GOT3 (cell line): ENCODE data around the gene FREY1.
"Not testable (repeated sequence)": the region's sequence is repeated elsewhere in the genome, so short reads cannot be mapped to it uniquely, and the experiment has no call there.

ENCODE experiments used
- DNase-seq: peaks from one replicate; lab custom pipeline; 2025; ENCODE audit warnings: mixed read lengths; lab: John Stamatoyannopoulos, UW

Gene FREY1

DNA sequence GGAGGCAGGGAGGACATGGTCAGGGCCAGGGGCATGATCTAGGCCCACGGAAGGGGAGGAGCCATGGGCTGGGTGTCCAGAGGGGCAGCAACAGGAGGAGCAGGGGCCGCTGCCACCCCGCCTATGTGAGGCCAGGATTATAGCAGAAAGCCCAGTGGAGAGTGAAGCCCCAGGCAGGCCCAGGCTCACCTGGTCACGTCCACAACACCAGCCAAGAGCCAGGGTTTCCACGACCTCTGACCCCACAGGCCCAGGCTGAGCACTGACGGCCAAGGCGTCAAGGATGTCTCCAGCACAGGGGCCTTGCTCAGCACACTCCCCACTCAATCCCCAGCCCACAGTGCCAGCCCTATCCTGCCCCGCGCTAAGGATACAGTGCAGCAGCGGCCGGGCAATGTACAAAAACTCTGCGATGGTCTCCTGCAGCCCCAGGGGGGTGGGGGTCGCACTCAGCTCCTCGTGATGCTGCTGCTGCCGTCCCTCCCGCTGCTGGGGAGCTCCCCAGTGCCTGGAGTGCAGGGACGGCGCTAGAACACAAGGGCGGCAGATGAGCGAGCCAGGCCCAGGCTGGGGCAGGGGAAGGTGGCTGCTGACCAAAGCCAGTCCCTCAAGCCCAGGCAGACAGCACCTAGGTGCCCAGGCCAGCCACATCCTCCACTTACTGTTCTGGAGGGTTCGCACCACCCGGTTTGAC, 7.0 kb upstream of the FREY1 start:
- no peak for DNase-seq

- DNase-seq = no peak
Observed at GRCh38 chr11:45913514-45913913, 6.4 kb upstream of the FREY1 start.

DNA sequence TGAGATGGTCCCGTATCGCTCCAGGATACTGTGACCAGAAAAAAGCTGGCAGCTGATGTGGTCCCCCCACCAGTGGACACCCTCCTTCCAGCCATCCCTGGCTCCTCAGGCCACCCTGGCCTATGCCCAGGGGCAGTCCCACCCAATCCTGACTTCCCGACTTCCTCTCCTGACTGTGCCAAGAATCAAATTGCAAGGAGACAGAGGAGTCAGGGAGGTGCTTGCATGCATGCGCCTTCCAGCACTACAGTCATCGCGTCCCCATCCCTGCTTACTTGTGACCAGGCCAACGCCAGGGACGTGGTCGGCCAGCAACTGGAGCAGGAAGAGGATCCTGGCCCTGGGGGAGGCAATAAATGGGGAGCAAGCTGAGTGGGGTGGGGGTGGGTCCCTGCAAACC, 3.6 kb upstream of the FREY1 start:
- no peak for DNase-seq

GRCh38 chr11:45909594-45910475, 2.8 kb upstream of the FREY1 start:
- no peak for DNase-seq

DNA sequence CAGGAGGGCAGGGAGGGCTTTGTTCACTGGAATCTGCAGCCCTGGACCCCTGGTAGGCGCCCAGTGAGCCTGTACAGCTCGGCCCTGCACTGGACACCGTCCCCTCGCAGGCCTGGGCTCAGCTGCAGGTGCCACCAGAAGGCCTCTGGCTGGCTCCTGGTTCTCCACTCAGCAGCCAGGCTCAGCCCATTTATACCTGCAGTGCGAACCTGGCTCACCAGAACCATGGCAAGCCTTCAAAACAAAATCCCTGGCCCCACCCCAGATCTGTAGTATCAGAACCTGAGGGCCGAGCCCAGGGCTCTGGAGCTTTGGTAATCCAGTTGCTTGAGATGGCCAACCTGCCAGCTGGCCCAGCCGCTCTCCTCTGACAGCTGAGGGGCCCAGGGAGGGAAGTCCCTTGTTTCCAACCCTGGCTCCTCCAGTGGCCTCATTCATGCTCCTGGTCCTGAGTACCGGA, 870 bp upstream of the FREY1 start:
- no peak for DNase-seq

DNA sequence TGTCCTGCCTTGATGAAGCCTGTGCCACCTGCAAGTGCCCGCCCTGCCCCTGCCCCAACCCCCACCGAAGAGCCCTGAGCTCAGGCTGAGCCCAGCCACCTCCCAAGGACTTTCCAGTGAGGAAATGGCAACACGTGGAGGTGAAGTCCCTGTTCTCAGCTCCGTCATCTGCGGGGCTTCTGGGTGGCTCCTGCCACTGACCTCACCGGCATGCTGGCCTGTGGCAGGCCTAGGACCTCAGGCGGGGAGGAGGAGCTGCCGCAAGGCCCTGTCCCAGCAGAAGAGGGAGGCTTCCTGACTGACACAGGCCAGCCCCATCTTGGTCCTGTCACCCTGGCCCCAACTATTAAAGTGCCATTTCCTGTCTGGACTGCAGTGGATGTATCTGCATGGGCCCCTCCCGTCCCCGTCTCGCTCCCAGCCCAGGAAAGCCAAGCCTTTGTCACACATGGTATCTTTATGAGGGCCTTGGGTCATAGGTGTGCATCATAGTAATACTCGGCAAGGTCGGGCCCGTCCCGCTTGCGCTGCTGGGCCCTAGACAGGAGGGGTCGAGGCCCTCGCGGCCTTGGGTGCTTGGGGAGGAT, 882 bp downstream of the FREY1 start:
- DNase-seq = no peak

- not testable (repeated sequence) for DNase-seq
Observed at GRCh38 chr11:45905576-45905975, 1.5 kb downstream of the FREY1 start.

DNA sequence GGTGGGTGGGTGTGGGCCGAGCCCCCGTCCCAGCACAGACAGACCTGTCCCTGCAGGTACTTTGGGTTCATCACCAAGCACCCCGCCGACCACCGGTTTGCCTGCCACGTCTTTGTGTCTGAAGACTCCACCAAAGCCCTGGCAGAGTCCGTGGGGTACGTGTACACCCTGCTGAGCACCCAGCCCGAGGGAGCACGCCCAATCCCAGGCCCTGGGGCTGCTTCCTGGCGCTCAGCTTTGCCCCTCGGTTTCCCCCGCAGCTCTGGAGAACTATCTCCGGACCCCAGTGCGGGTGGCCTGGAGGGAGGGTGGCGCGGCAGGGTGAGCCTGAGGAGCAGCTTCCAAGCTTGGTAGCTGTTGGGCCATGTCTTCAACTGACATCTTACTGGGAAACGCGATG, 2.0 kb downstream of the FREY1 start:
- no peak for DNase-seq

GRCh38 chr11:45904309-45904915, 2.7 kb downstream of the FREY1 start:
- no peak for DNase-seq

DNA sequence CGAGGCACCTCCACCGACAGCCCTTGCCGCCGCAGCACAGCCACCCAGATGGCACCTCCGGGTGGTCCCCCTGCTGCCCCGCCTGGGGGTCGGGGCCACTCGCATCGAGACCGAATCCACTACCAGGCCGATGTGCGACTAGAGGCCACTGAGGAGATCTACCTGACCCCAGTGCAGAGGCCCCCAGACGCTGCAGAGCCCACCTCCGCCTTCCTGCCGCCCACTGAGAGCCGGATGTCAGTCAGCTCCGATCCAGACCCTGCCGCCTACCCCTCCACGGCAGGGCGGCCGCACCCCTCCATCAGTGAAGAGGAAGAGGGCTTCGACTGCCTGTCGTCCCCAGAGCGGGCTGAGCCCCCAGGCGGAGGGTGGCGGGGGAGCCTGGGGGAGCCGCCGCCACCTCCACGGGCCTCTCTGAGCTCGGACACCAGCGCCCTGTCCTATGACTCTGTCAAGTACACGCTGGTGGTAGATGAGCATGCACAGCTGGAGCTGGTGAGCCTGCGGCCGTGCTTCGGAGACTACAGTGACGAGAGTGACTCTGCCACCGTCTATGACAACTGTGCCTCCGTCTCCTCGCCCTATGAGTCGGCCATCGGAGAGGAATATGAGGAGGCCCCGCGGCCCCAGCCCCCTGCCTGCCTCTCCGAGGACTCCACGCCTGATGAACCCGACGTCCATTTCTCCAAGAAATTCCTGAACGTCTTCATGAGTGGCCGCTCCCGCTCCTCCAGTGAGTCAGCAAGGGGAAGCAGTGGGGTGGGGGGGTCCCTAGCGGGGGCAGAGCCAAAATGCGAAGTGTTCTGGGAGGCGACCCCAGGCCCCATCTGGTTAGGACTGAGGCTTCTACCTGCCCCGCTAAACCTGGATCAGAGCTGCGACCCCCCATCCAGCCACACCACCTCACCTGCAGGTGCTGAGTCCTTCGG, 4.4 kb downstream of the FREY1 start:
- DNase-seq = no peak

DNA sequence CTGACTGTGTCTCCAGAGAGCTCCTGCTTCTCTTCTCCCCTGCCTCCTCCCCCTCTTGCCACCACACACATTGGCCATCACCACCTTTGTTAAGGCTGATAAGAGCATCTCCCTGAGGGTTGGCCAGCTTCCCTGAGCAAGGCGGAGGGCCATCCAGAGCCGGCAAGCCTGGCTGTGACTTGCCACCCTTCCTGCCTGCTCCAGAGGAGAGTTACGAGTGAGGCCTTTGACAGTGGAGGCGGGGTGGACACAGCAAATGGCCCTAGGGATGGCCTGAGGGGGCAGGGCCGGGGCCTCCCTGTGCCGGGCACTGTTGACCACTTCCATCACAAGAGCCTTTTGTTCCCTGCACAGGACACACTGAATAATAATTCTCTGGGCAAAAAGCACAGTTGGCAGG, 5.4 kb downstream of the FREY1 start:
- no peak for DNase-seq

- DNase-seq = no peak
Observed at GRCh38 chr11:45900916-45901617, 6.0 kb downstream of the FREY1 start.

- DNase-seq = not testable (repeated sequence)
Observed at GRCh38 chr11:45900175-45900800, 6.8 kb downstream of the FREY1 start.

DNA sequence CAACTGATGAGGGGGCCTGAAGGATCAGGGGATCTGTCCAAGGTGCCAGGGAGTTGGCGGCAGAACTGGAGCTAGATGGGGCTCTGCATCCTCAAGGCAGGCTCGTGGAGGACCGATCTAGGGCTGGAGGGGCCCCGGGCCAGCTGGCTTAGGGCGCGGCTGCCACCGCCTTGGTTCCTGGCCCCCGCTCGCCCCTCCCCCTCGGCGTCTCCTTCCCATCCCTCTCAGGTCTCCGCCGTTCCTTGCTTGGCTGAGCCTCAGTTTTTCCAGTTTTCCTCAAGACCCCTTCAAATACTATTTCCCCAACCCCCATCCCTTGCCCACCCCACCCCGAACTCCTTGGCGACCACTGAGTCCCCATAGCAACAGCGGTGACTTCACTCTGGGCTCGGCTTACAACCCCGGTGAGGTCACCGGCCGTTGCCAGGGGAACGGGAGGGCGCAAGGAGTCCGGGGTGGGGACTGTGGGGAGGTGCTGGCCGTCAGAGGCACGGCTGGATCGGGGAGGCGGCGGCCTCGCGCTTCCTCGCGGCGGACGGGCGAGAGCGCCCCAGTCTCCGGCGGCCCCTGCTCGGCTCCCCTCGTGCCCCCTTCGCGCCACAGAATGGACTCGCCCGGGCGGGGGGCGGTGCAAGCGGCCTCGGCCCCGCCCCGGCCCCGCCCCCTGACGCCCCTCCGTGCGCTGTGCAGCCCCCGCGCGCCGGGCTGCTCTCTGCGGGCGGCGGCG, 7.5 kb downstream of the FREY1 start:
- DNase-seq = peak; percentile 62

GRCh38 chr11:45899086-45899447, 8.0 kb downstream of the FREY1 start:
- no peak for DNase-seq

- DNase-seq = no peak
Observed at GRCh38 chr11:45897556-45897955, 9.5 kb downstream of the FREY1 start.

DNA sequence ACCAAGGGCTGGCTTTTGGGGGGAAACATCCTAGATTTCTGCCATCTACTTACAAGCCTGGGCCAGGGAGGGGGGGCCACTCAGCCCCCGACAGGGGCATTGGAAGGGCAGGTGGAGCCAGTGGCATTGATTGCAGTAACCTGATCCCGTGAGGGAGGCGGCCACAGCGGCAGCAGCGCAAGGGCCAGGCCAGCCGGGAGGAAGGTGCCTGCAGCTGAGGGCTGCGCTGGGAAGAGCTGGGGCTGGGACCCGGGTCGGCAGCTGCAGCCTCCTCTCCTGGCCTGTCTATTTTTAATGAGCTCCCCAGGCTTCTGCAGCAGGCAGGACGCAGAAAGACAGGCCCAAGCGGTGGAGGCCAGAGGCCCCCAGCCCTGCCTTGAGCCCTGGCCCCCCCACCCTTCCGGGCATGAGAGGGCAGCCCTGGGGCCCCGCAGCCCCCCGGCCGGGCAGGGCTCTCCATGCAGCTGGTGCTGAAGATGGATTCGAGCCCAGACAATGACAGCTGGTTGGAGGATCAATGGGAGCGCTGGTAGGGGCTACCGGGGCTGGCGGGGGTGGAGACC, 10.6 kb downstream of the FREY1 start:
- DNase-seq = no peak

DNA sequence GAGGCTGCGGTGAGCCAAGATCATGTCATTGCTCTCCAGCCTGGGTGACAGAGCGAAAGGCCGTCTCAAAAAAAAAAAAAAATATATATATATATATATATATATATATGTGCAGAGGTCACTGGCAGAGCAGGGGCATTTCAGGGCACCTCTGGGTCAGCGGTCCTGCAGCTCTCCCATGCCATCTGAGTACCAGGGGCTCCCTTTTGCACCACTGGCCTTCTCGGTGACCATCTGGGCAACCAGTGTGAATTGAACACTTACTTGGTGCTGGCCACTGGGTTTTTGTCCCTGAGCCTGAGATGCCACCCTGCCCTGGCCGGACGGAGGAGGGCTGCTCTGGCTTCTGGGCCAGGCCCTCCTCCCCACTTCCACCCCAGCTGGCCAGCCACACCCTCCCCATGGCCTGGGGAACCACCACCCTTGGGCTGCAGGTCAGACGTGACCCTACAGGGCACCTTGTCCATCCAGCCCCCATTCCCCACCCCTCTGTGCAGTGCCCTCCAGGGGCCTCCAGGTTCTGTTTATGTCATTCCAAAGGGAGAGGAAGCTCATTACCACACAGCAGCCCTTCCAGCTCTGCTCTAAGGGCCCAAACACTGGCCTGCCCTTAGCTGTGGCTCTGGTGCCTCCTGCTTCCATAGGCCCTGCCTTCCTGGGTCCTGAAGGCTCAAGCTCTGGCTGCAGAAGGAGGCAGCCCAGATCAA, 11.4 kb downstream of the FREY1 start:
- no peak for DNase-seq
